ENCODE data around the gene METTL17.
"Not testable (repeated sequence)": the region's sequence is repeated elsewhere in the genome, so short reads cannot be mapped to it uniquely, and the experiment has no call there.

METTL17 gene

GRCh38 chr14:20998674-20999366, 9.0 kb downstream of the METTL17 start, which contains the start of gene SLC39A2:
TSS of gene SLC39A2 (plus strand) at chr14:20999293. CDS start at chr14:20999447, 154 bp downstream.
- no peak for TF ChIP-seq CTCF (conservative IDR thresholded peaks at IDR 0.05; ENCODE audit: low read length)
- peak; percentile 77 for DNase-seq (ENCODE audit: low read depth)
- H3K4me3 ChIP-seq (ENCODE audit: low read length) = no peak within 1 kb of the TSS

GRCh38 chr14:20999591-20999990, 9.8 kb downstream of the METTL17 start:
- no peak overlapping the region for H3K4me3 ChIP-seq (ENCODE audit: low read length)
- DNase-seq (ENCODE audit: low read depth) = no peak
- no peak for TF ChIP-seq CTCF (conservative IDR thresholded peaks at IDR 0.05; ENCODE audit: low read length)

- TF ChIP-seq CTCF (conservative IDR thresholded peaks at IDR 0.05; ENCODE audit: low read length) = no peak
- DNase-seq (ENCODE audit: low read depth) = no peak
- H3K4me3 ChIP-seq (ENCODE audit: low read length) = no peak overlapping the region
Observed at GRCh38 chr14:21001218-21001617, 11.4 kb downstream of the METTL17 start.

GRCh38 chr14:21003788-21004346, 14.1 kb downstream of the METTL17 start:
- no peak overlapping the region for H3K4me3 ChIP-seq (ENCODE audit: low read length)
- DNase-seq (ENCODE audit: low read depth) = no peak
- no peak for TF ChIP-seq CTCF (conservative IDR thresholded peaks at IDR 0.05; ENCODE audit: low read length)

- not testable (repeated sequence) for DNase-seq (ENCODE audit: low read depth); H3K4me3 ChIP-seq (ENCODE audit: low read length)
Observed at GRCh38 chr14:21009721-21010120, 19.9 kb downstream of the METTL17 start.

GRCh38 chr14:21011136-21011535, 21.4 kb downstream of the METTL17 start:
- TF ChIP-seq CTCF (conservative IDR thresholded peaks at IDR 0.05; ENCODE audit: low read length) = no peak
- no peak overlapping the region for H3K4me3 ChIP-seq (ENCODE audit: low read length)

GRCh38 chr14:21014761-21015190, 25.0 kb downstream of the METTL17 start:
- H3K4me3 ChIP-seq (ENCODE audit: low read length) = no peak overlapping the region
- DNase-seq (ENCODE audit: low read depth) = peak; percentile 80
- peak; percentile 97 for TF ChIP-seq CTCF (conservative IDR thresholded peaks at IDR 0.05; ENCODE audit: low read length)

More at GRCh38 chr14:21011136-21011535, 21.4 kb downstream of the METTL17 start:
- DNase-seq (ENCODE audit: low read depth) = no peak
